Esophagus (tissue), 2 donors: ENCODE data around the gene EEFSEC. TPM values are rescaled to one million over a fixed set of nuclear protein-coding genes. Genes with fewer than 3 reads are reported as not detected.

Experiments
- H3K27ac ChIP-seq, 2 donors: one replicate each; pipeline ENCODE4 v1.5.1; 2013; ENCODE audit warnings: low read depth in 2 of 2, mild to moderate bottlenecking in 2 of 2, inconsistent platforms in 1 of 2, low read length in 1 of 2, moderate library complexity in 1 of 2
- H3K27me3 ChIP-seq, 2 donors: one replicate each; pipeline ENCODE4 v1.6.1; 2013; ENCODE audit warnings: low read length in 2 of 2, control low read depth in 1 of 2, mild to moderate bottlenecking in 1 of 2; ENCODE audit not compliant: insufficient read depth in 2 of 2, control insufficient read depth in 1 of 2
- H3K36me3 ChIP-seq, 2 donors: one replicate each; pipeline ENCODE4 v1.6.1; 2013; ENCODE audit warnings: low read length in 1 of 2; ENCODE audit not compliant: control insufficient read depth in 2 of 2, insufficient read depth in 2 of 2
- H3K4me1 ChIP-seq, 2 donors: one replicate each; pipeline ENCODE4 v1.6.1; 2013; ENCODE audit warnings: low read length in 1 of 2; ENCODE audit not compliant: control insufficient read depth in 2 of 2, insufficient read depth in 2 of 2
- H3K4me3 ChIP-seq, 2 donors: one replicate each; pipeline ENCODE4 v1.5.1; 2013; ENCODE audit warnings: low read length in 2 of 2, mild to moderate bottlenecking in 2 of 2, low read depth in 1 of 2, moderate library complexity in 1 of 2
- H3K9me3 ChIP-seq, 2 donors: one replicate each; pipeline ENCODE4 v1.6.1; 2013; ENCODE audit warnings: mild to moderate bottlenecking in 2 of 2, low read depth in 1 of 2, low read length in 1 of 2, moderate library complexity in 1 of 2; ENCODE audit not compliant: control insufficient read depth in 2 of 2, insufficient read depth in 1 of 2
- WGBS, 2 donors: extraction: QIAGEN DNeasy Blood & Tissue Kit; methylation state at CpG; one replicate each; pipeline ENCODE4 v1.1.7; 2013; 5-methylcytosine and 5-hydroxymethylcytosine counted together
- polyA plus RNA-seq, 2 donors: library from polyadenylated mRNA; stranded (reverse); fragments of 200-250 nt; gene quantifications; one replicate each; pipeline ENCODE4 v1.2.3, GENCODE V29; 2013
- donor health status: healthy with polysubstance abuse.
- donor health status: Bipolar disorder and iron deficiency.

Gene EEFSEC
- polyA plus RNA-seq, 2 donors, result 6.1 to 10.0 TPM

DNA sequence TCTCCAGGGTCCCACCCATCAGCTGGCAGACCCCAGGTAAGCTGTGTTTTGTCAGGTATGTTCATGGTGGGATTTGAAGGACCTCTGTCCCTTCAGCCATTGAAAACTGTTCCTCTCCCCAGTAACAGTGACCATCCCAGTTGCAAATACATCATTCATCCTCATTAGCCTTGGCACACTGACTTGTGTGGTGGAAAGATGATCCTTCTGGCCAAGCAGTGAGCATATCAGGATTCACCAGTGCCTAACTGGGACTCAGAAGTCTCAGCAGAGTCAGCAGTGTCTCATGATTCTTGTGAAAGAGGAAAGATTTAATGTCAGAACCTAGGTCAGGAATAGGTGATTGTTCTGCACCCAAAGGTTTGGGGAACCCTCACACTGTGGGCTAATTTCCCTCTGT lies 223.2 kb downstream of the EEFSEC start:
- H3K4me3 ChIP-seq, result no peak overlapping the region
- peaks cover 0 to 4% of the 10 kb centered on the region in 2 donors for H3K36me3 ChIP-seq
- H3K27me3 ChIP-seq, result no peaks in the 10 kb centered on the region
- H3K9me3 ChIP-seq, result no peaks in the 10 kb centered on the region
- no peak overlapping the region for H3K27ac ChIP-seq
- peaks cover 0 to 7% of the 10 kb centered on the region in 2 donors for H3K4me1 ChIP-seq

DNA sequence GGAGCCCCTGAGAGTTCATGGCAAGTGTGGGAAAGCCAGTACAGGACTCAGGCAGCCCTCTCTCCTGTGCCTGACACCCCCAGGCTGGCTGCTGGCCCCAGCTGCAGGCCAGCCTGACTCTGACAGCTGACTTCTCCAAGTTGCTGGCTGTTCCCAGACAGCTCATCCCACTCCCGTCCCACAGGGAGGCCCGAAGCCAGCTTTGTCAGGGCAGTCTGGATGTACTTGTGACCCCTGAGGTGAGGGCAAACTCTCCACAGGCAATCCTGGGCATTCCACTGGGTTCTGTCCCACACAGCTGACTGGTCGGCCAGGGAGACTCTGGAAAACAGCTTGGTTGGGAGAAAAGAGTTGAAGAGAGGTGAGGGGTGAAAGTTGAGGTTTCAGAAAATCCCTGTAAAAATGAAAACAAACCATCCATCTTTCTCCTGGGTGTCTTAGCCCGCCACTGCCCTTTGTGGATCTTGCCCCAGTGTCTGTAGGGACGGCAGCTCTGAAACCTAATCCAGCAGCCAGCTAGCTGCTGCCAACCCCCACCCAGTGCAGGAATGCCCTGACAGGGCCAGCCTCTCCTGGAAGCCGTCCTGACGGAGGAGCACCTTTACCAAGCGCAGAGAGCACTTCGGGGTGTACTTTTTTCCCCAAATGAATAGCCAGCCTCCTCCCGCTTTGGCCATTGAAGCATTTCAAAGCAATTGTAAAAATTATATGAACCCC lies 225.5 kb downstream of the EEFSEC start:
- H3K4me3 ChIP-seq, result no peak overlapping the region
- peaks cover 0 to 15% of the 10 kb centered on the region in 2 donors for H3K4me1 ChIP-seq
- H3K36me3 ChIP-seq, result peaks cover 0 to 4% of the 10 kb centered on the region in 2 donors
- no peaks in the 10 kb centered on the region for H3K27me3 ChIP-seq
- no peaks in the 10 kb centered on the region for H3K9me3 ChIP-seq
- peak overlapping the region in 1 of 2 donors; percentile 60 for H3K27ac ChIP-seq
- 37 to 50% methylated on average over 10 of the region's 10 CpGs for WGBS, 2 donors

DNA sequence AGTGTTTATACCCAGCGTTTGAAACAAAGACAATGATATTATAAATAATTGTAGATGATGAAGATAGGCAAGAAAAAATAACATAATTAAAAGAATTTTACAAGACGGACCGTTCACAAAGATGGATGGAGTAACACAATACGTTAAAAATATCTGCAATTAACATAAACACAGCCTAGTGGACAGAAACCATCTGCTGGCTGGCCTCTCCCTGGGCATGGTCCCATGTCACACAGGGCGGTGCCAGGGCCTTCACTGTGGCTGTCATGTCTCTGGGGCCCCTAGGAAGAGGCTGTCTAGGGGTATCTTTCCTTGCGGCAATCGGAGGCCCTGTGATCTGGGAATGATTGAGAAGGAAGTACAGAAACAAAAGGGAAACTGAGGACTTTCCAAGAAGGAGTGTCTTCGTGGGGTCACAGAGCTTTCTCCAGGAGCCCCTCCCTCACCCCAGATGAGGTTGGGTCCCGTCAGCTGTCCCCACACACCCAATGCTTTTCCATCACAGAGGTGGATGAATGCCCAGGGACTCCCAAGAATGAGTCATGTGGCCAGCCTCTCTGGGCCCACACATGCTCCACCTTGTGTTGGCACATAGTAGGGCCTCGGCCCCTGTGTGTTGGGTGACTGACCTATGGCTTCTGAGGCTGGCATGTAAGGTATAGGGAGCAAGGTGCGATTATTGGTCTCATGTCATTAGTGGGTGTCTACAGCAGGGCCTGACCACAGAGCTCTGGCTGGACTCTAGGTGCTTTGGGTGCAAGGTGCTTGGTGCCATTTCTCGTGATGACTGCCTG lies 226.3 kb downstream of the EEFSEC start:
- H3K36me3 ChIP-seq, result peaks cover 0 to 4% of the 10 kb centered on the region in 2 donors
- H3K4me1 ChIP-seq, result peaks cover 0 to 15% of the 10 kb centered on the region in 2 donors
- no peak overlapping the region for H3K4me3 ChIP-seq
- no peaks in the 10 kb centered on the region for H3K9me3 ChIP-seq
- 71 to 76% methylated on average over 12 of the region's 12 CpGs for WGBS, 2 donors
- no peaks in the 10 kb centered on the region for H3K27me3 ChIP-seq
- no peak overlapping the region for H3K27ac ChIP-seq

DNA sequence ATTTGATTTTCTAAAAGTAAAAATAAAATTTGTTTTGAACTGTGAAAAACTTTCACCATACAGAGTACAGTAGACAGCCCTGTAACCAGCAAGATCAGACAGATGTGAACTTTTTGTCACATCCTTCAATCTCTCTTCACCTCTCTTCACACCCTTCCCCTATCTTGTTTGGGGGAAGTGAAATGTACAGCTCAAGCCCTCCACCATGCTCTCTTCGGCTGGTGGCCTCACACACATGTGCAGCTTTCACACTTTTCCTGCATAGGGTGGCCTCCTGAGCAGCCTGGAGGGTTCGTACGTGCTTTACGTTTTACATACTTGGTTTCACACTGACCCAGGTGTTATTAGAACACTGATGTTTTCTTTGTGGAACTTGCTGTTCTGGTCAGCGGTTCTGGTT lies 227.0 kb downstream of the EEFSEC start:
- H3K9me3 ChIP-seq, result no peaks in the 10 kb centered on the region
- H3K4me1 ChIP-seq, result peaks cover 0 to 15% of the 10 kb centered on the region in 2 donors
- no peaks in the 10 kb centered on the region for H3K27me3 ChIP-seq
- 96% methylated on average over 5 of the region's 5 CpGs for WGBS, 2 donors
- no peak overlapping the region for H3K4me3 ChIP-seq
- no peak overlapping the region for H3K27ac ChIP-seq
- H3K36me3 ChIP-seq, result no peaks in the 10 kb centered on the region

DNA sequence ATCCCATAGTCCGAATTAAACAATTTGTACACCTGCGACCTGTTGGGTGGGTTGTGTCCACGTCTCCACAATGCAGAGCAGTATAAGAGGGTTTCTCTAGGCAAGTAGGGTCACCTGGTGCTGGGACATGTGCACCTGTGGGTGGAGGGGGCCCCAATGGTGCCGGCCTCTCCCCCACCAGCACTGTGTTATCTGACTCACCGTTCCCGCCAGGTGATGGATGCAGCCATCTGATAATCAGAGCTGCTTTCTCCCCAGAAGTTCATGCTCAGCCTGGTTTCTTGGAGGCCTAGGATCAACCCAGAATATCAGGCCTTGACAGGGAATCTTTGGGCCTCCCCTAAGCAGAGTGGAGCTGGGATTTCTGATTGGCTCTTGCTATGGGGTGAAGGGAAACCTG lies 227.4 kb downstream of the EEFSEC start:
- no peaks in the 10 kb centered on the region for H3K36me3 ChIP-seq
- no peak overlapping the region for H3K4me3 ChIP-seq
- 93 to 95% methylated on average over 6 of the region's 6 CpGs for WGBS, 2 donors
- H3K9me3 ChIP-seq, result no peaks in the 10 kb centered on the region
- H3K4me1 ChIP-seq, result peaks cover 2 to 17% of the 10 kb centered on the region in 2 donors
- H3K27ac ChIP-seq, result no peak overlapping the region
- no peaks in the 10 kb centered on the region for H3K27me3 ChIP-seq

DNA sequence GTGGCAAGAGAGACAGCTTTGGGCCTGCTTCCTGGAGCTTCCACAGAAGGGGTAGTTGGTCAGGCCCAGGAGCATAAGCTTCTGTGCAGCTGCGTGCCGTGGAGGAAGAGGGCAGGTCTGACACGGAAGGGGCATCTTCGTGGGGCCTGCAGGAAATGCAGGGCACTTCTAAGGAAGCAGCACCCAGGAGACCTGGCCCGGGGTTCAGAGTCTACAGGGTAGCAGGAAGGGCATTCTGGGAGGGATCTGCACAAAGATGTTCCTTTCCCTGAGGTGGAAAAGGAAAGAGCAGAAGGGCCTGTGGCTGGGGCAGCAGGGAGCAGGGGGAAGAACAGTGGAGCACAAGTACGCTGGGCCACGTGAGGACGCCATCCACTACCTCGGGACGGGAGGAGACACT lies 228.3 kb downstream of the EEFSEC start:
- H3K27me3 ChIP-seq, result no peaks in the 10 kb centered on the region
- 85 to 90% methylated on average over 10 of the region's 10 CpGs for WGBS, 2 donors
- H3K27ac ChIP-seq, result no peak overlapping the region
- H3K36me3 ChIP-seq, result no peaks in the 10 kb centered on the region
- H3K9me3 ChIP-seq, result no peaks in the 10 kb centered on the region
- peaks cover 2 to 17% of the 10 kb centered on the region in 2 donors for H3K4me1 ChIP-seq
- H3K4me3 ChIP-seq, result no peak overlapping the region

DNA sequence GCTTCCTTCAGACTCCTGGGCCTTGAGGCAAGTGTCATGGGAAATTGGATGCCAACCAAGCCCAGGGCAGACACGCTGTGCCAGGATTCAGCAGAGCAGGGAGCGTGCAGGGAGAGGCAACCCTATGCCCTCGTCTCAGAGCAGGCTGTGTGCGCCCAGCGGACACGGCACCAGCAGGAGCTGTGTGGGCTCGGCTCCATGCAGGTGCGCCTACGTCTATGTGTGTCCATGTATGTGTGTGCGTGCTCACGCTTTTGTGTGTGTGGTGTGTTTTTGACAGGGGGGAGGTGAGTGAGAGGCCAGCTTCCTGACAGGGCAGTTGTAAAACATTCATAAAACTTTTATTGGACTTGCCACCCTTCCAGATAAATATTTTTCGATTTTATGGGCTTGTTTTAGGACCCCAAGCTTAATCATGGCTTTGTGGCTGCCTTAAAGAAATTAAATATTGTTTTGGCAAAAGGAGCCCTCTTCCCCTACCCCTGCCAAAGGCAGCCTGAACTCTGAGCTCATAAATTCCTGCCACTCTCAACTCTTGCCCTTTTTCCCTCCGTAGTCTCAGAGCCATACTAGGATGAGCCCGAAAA lies 229.0 kb downstream of the EEFSEC start:
- H3K27me3 ChIP-seq, result no peaks in the 10 kb centered on the region
- H3K4me3 ChIP-seq, result no peak overlapping the region
- no peaks in the 10 kb centered on the region for H3K9me3 ChIP-seq
- peaks cover 2 to 17% of the 10 kb centered on the region in 2 donors for H3K4me1 ChIP-seq
- H3K36me3 ChIP-seq, result no peaks in the 10 kb centered on the region
- WGBS, 2 donors, result 46 to 56% methylated on average over 14 of the region's 14 CpGs
- no peak overlapping the region for H3K27ac ChIP-seq

DNA sequence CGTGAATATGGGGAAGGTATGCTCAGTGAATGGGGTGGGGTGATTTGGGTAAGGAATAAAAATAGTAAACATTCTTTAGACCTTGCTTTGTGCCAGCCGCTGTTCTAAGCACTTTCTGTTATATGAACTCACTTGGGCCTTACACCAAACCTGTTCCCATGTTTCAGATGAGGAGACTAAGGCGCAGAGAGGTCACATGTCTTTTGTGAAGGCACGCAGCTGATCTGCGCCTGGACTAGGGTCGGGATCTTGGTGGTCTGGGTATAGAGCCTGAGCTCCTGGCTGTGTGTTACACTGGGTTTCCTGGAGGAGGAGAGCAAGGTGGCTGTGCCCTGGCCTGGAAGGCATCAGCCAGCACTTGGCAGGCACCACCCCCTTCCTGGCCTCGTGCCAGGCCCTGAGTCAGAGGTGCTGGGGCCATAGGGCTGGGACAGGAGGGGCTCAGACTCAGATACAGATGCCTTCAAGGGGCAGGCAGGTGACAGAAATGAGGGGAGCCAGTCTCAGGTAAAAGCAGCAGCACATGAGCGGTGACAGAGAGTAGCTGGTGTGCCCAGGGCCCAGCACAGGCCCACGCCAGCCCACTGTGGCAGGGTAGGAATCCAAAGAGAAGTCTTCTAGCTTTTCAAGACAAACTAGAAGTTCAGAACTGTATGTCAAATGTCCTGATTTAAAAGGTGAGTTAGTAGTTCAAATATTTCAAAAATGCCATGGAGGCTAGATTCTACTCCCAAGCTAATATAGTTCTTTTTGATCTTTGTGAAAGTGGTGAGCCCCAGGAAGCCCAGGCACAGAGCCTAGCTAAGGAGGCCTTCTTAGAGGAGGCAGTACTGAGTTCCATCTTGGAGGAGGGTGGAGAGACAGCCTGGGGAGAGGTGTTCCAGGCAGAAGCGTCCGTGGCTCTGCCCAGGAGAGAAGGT lies 230.3 kb downstream of the EEFSEC start:
- Histone ChIP-seq H3K9me3 (no peaks in the 10 kb centered on the region), H3K27ac (no peak overlapping the region), H3K4me1 (peaks cover 2 to 16% of the 10 kb centered on the region in 2 donors), H3K27me3 (no peaks in the 10 kb centered on the region), H3K4me3 (no peak overlapping the region), H3K36me3 (no peaks in the 10 kb centered on the region)
- 67 to 74% methylated on average over 11 of the region's 11 CpGs for WGBS, 2 donors
